ENCODE data around the gene ABHD12. TPM values are rescaled to one million over a fixed set of nuclear protein-coding genes. Genes with fewer than 3 reads are reported as not detected.

The ABHD12 gene
- total RNA-seq, 1 donor from 2014 or later: 58.0 TPM

GRCh38 chr20:25328954-25329498, 61.6 kb downstream of the ABHD12 start:
- Mint-ChIP-seq H3K27me3 (ENCODE audit: low read depth) (no peaks in the 10 kb centered on the region), H3K4me1 (peaks cover 2% of the 10 kb centered on the region), H3K9me3 (peaks cover 16% of the 10 kb centered on the region), H3K36me3 (peaks cover 14% of the 10 kb centered on the region), H3K27ac (no peak overlapping the region), H3K4me3 (no peak overlapping the region)
- TF ChIP-seq CTCF (IDR thresholded peaks at IDR 0.05; ENCODE audit: unreplicated experiment): no peak
- DNase-seq (ENCODE audit: low spot score in 2 of 2, unreplicated experiment in 2 of 2): no peak

GRCh38 chr20:25327521-25328235, 63.0 kb downstream of the ABHD12 start:
- Mint-ChIP-seq H3K9me3 (peaks cover 16% of the 10 kb centered on the region), H3K4me1 (peaks cover 2% of the 10 kb centered on the region), H3K27me3 (ENCODE audit: low read depth) (no peaks in the 10 kb centered on the region), H3K36me3 (peaks cover 12% of the 10 kb centered on the region), H3K27ac (no peak overlapping the region), H3K4me3 (no peak overlapping the region)
- TF ChIP-seq CTCF (IDR thresholded peaks at IDR 0.05; ENCODE audit: unreplicated experiment): no peak
- DNase-seq (ENCODE audit: low spot score in 2 of 2, unreplicated experiment in 2 of 2): no peak

- Mint-ChIP-seq H3K27ac (no peak overlapping the region), H3K4me3 (no peak overlapping the region), H3K9me3 (peaks cover 8% of the 10 kb centered on the region), H3K27me3 (ENCODE audit: low read depth) (no peaks in the 10 kb centered on the region), H3K36me3 (peaks cover 14% of the 10 kb centered on the region), H3K4me1 (peaks cover 3% of the 10 kb centered on the region)
- TF ChIP-seq CTCF (IDR thresholded peaks at IDR 0.05; ENCODE audit: unreplicated experiment): no peak
- DNase-seq (ENCODE audit: low spot score in 2 of 2, unreplicated experiment in 2 of 2): no peak
Measured at GRCh38 chr20:25325997-25326396, 64.6 kb downstream of the ABHD12 start.

GRCh38 chr20:25325073-25325472, 65.6 kb downstream of the ABHD12 start:
- DNase-seq (ENCODE audit: low spot score in 2 of 2, unreplicated experiment in 2 of 2): no peak
- Mint-ChIP-seq H3K4me3 (no peak overlapping the region), H3K9me3 (peaks cover 6% of the 10 kb centered on the region), H3K36me3 (peaks cover 14% of the 10 kb centered on the region), H3K4me1 (peaks cover 3% of the 10 kb centered on the region), H3K27ac (no peak overlapping the region), H3K27me3 (ENCODE audit: low read depth) (no peaks in the 10 kb centered on the region)
- no peak for TF ChIP-seq CTCF (IDR thresholded peaks at IDR 0.05; ENCODE audit: unreplicated experiment)

GRCh38 chr20:25324412-25324811, 66.2 kb downstream of the ABHD12 start:
- Mint-ChIP-seq H3K4me3 (no peak overlapping the region), H3K9me3 (peaks cover under 1% of the 10 kb centered on the region), H3K27me3 (ENCODE audit: low read depth) (no peaks in the 10 kb centered on the region), H3K27ac (peak overlapping the region; percentile 34), H3K4me1 (peaks cover 3% of the 10 kb centered on the region), H3K36me3 (peaks cover 9% of the 10 kb centered on the region)
- DNase-seq (ENCODE audit: low spot score in 2 of 2, unreplicated experiment in 2 of 2): no peak
- no peak for TF ChIP-seq CTCF (IDR thresholded peaks at IDR 0.05; ENCODE audit: unreplicated experiment)

Data from mesothelial cell of epicardium (in vitro differentiated cells).